ENCODE measurements around the gene C19orf33.

Gene C19orf33

GRCh38 chr19:38280030-38280921 lies 23.8 kb upstream of the C19orf33 start:
- DNase-seq = no peak

GRCh38 chr19:38281811-38282566 lies 22.1 kb upstream of the C19orf33 start:
- DNase-seq = no peak

GRCh38 chr19:38283271-38283670 lies 20.8 kb upstream of the C19orf33 start:
- no peak for DNase-seq

DNA sequence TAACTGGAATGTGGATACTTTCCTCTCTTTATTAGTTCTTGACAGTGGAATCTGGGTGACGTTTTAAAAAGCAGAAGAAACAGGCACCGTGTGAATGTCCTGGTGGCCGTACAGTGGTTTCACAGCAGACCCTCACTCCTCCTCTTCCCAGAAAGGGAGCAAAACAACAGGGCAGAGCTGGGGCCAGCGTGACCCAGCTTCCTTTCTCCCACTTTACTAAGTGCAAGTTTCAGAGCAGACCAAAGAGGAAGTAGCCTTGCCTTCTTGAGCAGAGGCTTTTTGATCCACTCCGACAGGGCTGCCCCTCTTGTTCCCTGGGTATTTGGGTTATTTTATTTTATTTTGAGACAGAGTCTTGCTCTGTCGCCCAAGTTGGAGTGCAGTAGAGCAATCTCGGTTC lies 19.6 kb upstream of the C19orf33 start:
- DNase-seq = no peak

GRCh38 chr19:38285567-38285966 lies 18.5 kb upstream of the C19orf33 start:
- DNase-seq = no peak

GRCh38 chr19:38287604-38288003 lies 16.4 kb upstream of the C19orf33 start:
- DNase-seq = no peak

GRCh38 chr19:38288123-38288855 lies 15.8 kb upstream of the C19orf33 start:
- no peak for DNase-seq

DNA sequence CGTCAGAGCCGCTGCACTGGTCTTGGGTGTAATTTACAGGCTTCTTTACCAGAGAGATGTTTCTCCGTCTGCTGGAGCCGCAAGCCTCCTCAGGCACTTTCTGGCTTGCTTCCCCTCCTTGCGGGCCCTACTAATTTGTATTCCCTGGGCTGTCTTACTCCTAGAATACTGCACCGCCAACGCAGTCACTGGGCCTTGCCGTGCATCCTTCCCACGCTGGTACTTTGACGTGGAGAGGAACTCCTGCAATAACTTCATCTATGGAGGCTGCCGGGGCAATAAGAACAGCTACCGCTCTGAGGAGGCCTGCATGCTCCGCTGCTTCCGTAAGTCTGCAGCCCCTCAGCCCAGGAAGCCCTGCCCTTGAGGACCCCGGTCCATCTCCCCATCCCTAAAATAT lies 14.1 kb upstream of the C19orf33 start:
- no peak for DNase-seq

- DNase-seq = no peak
Observed at GRCh38 chr19:38290631-38291147, 13.4 kb upstream of the C19orf33 start.

DNA sequence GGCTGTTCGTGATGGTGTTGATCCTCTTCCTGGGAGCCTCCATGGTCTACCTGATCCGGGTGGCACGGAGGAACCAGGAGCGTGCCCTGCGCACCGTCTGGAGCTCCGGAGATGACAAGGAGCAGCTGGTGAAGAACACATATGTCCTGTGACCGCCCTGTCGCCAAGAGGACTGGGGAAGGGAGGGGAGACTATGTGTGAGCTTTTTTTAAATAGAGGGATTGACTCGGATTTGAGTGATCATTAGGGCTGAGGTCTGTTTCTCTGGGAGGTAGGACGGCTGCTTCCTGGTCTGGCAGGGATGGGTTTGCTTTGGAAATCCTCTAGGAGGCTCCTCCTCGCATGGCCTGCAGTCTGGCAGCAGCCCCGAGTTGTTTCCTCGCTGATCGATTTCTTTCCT lies 12.2 kb upstream of the C19orf33 start:
- DNase-seq = no peak

GRCh38 chr19:38293281-38293680 lies 10.8 kb upstream of the C19orf33 start:
- no peak for DNase-seq

GRCh38 chr19:38294090-38294489 lies 10.0 kb upstream of the C19orf33 start:
- DNase-seq = no peak

DNA sequence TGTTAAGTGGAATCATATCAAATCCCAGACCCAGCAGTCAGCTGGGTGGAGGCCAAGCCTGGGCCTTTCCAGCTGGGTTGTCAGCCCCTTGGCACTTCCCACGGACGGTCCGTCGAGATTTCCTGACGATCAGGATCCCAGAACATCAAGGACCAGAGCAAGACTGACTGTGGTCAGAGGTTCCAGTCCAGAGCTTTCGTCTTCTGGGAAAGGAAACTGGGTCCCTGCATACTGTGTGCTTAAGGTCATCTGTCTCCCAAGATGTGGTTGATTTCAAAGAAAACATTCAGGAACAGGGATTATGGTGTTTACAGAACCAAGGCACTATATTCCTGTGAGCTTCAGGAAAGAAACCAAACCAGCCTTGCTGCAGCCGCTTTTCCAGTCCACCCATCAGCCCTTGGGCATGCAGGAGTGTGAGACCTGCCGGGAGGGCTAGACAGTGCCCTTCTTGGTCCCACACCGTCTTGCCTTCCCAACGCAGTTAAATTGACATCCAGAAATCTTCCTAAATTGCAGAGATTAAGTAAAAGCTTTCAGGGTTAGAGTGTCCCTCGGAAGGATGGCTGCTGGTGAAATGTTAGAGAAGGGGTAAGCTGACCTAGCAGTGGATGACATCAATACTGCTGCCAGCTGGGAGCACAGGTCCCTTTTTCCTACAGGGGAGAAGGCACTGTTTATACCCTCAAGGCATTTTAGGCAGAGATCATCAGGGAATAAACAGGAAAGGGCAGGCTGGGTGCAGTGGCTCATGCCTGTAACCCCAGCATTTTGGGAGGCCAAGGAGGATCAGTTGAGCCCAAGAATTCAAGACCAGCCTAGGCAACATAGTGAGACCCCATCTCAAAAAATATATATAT lies 5.0 kb upstream of the C19orf33 start:
- DNase-seq = no peak

DNA sequence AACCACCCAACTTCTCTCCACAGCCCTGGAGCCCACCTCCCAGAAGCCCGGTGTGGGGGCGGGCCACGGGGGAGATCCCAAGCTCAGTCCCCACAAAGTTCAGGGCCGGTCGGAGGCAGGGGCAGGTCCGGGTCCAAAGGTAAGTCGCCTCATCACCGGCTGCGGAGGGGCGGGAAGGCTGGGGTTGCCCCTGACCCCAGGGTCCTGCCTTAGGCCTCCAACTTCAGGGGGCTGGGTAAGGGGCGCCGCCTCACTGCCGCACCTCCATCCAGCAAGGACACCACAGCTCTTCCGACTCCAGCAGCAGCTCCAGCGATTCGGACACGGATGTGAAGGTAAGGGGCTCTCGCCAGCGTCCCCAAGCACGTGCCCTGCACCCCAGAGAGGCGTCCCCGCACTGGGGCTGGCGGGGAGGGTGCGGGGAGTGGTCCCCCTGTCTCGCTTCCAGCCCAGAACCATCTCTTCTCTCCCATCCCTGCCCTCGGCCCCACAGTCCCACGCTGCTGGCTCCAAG lies 358 bp downstream of the C19orf33 start:
- no peak for DNase-seq

- DNase-seq = peak; percentile 10
Observed at GRCh38 chr19:38304866-38305429, 897 bp downstream of the C19orf33 start.

DNA sequence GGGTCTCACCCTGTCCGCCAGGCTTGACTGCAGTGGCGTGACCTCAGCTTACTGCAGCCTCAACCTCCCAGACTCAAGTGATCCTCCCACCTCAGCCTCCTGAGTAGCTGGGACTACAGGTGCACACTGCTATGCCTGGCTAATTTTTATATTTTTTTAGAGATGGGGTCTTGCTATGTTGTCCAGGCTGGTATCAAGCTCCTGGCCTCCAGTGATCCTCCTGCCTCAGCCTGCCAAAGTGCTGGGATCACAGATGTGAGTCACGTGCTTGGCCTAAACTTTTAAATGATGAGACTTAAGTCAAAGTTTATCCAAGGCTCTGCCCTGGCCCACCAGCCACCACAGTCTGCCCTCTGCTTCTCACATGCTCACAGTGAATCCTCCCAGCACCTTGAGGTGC lies 2.2 kb downstream of the C19orf33 start:
- no peak for DNase-seq

GRCh38 chr19:38307076-38307475 lies 3.0 kb downstream of the C19orf33 start:
- no peak for DNase-seq

DNA sequence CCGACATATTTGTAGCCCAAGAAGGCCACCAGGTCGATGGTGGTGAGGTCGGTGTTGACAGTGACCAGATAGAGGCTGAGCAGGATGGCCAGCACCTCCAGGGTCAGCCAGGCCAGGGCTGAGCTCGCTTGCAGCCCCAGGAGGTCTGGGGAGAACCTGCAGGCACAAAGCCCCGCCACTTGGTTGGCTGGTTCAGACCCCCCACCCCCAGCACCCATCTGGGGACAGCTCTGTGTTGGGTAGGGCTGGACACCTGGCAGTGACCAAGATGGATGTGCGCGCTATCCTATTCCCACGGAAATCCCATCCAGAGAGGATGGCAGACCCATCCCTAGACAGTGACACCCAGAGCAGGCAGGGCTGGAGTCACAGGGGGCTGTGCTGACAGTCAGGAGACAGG lies 3.5 kb downstream of the C19orf33 start:
- DNase-seq = no peak

- no peak for DNase-seq
Observed at GRCh38 chr19:38308006-38308766, 4.1 kb downstream of the C19orf33 start.

GRCh38 chr19:38308926-38309614 lies 5.0 kb downstream of the C19orf33 start:
- no peak for DNase-seq
